Measurements from ENCODE around the gene SLC11A1. TPM values are rescaled to one million over a fixed set of nuclear protein-coding genes. Genes with fewer than 3 reads are reported as not detected.

SLC11A1 gene
- total RNA-seq, 1 donor from 2014 or later: 4.4 TPM

Small RNA genes lying within 50 kb of the gene (microRNA-seq; reads per million reads assigned to microRNA genes)
- 47,831 reads per million, percentile 99 among the genes with 10 or more reads in this experiment for gene MIR26B
- not detected for gene MIR6810

Other genes with a start within 250 kb of the SLC11A1 start
- gene CXCR1, start 215.3 kb upstream of the SLC11A1 start, total RNA-seq: 0.54 TPM
- gene ARPC2, start 165.1 kb upstream of the SLC11A1 start, total RNA-seq: 123 TPM
- gene GPBAR1, start 121.3 kb upstream of the SLC11A1 start, total RNA-seq: 1.8 TPM
- gene AAMP, start 112.1 kb upstream of the SLC11A1 start, total RNA-seq: 48.4 TPM
- 72.9 TPM for gene PNKD, start 111.8 kb upstream of the SLC11A1 start, total RNA-seq
- 117 TPM for gene TMBIM1, start 89.8 kb upstream of the SLC11A1 start, total RNA-seq
- gene CATIP, start 25.4 kb upstream of the SLC11A1 start, total RNA-seq: not detected
- 85.1 TPM for gene CTDSP1, start 17.6 kb downstream of the SLC11A1 start, total RNA-seq
- gene VIL1, start 36.9 kb downstream of the SLC11A1 start, total RNA-seq: not detected
- gene USP37, start 186.1 kb downstream of the SLC11A1 start, total RNA-seq: 5.9 TPM
- 17.7 TPM for gene CNOT9, start 186.6 kb downstream of the SLC11A1 start, total RNA-seq
- 0.62 TPM for gene PLCD4, start 225.6 kb downstream of the SLC11A1 start, total RNA-seq